Dermis microvascular lymphatic vessel endothelial cell (primary cell): ENCODE measurements around the gene DYRK3. TPM values are rescaled to one million over a fixed set of nuclear protein-coding genes. Genes with fewer than 3 reads are reported as not detected.
"Not testable (repeated sequence)": the region's sequence is repeated elsewhere in the genome, so short reads cannot be mapped to it uniquely, and the experiment has no call there.

Experiments
- DNase-seq, 2 donors: peaks; one replicate each; pipeline versions ENCODE4 v3.0.0 to v3.0.0-alpha.2; 2010; ENCODE audit warnings: low read depth in 2 of 2
- total RNA-seq: library from RNA; depleted of rRNA; stranded (reverse); fragments of >200 nt; gene quantifications from 2 replicates; pipeline ENCODE4 v1.2.1, GENCODE V29; 2014

The DYRK3 gene
- 15.5 and 19.2 TPM in 2 replicates for total RNA-seq

- peak; percentile 77 to 94 for DNase-seq
Observed at GRCh38 chr1:206635080-206635977, at the start of gene DYRK3. Gene DYRK3, plus strand, starts transcription at chr1:206635536. Its CDS starts 168 bp downstream, at chr1:206635704.

GRCh38 chr1:206586501-206587445 lies 48.6 kb upstream of the DYRK3 start:
- DNase-seq, result no peak

GRCh38 chr1:206587904-206588303 lies 47.4 kb upstream of the DYRK3 start:
- no peak for DNase-seq

- DNase-seq, result no peak
Observed at GRCh38 chr1:206588492-206588891, 46.8 kb upstream of the DYRK3 start.

- DNase-seq, result peak in 1 of 2 donors; percentile 51
Observed at GRCh38 chr1:206589206-206589605, 46.1 kb upstream of the DYRK3 start.

- peak in 1 of 2 donors; percentile 39 for DNase-seq
Observed at GRCh38 chr1:206590025-206590758, 45.1 kb upstream of the DYRK3 start.

GRCh38 chr1:206591226-206591625 lies 44.1 kb upstream of the DYRK3 start:
- no peak for DNase-seq

- DNase-seq, result no peak
Observed at GRCh38 chr1:206591696-206592095, 43.6 kb upstream of the DYRK3 start.

- no peak for DNase-seq
Observed at GRCh38 chr1:206593351-206593925, 41.9 kb upstream of the DYRK3 start.

GRCh38 chr1:206595581-206596318 lies 39.6 kb upstream of the DYRK3 start:
- no peak for DNase-seq

GRCh38 chr1:206596319-206596666 lies 39.0 kb upstream of the DYRK3 start:
- no peak for DNase-seq

GRCh38 chr1:206600527-206600926 lies 34.8 kb upstream of the DYRK3 start:
- no peak for DNase-seq

- DNase-seq, result no peak
Observed at GRCh38 chr1:206604861-206605260, 30.5 kb upstream of the DYRK3 start.

- peak; percentile 30 to 52 for DNase-seq
Observed at GRCh38 chr1:206606867-206607266, 28.5 kb upstream of the DYRK3 start.

- peak; percentile 45 to 67 for DNase-seq
Observed at GRCh38 chr1:206608108-206608698, 27.1 kb upstream of the DYRK3 start.

- peak; percentile 57 to 86 for DNase-seq
Observed at GRCh38 chr1:206609229-206609991, 25.9 kb upstream of the DYRK3 start.

- peak; percentile 77 to 93 for DNase-seq
Observed at GRCh38 chr1:206612129-206612876, 23.0 kb upstream of the DYRK3 start, which contains the start of gene EIF2D. Gene EIF2D, minus strand, starts transcription at chr1:206612465. Its CDS starts 123 bp downstream, at chr1:206612342.

- DNase-seq, result not testable (repeated sequence)
Observed at GRCh38 chr1:206626396-206626795, 8.9 kb upstream of the DYRK3 start.
